Stimulated activated CD4-positive, alpha-beta T cell treated with anti-CD3 and anti-CD28 coated beads, Interleukin-1b, Interleukin-23, amount 100 ng/mL, for 1 hour (primary cell): ENCODE results near the gene PUSL1.

Source experiments
- DNase-seq, 2 donors: peaks; one replicate each; pipeline ENCODE4 v3.0.0-alpha.2; 2020; ENCODE audit warnings: low read depth in 2 of 2

Gene PUSL1, protein sequence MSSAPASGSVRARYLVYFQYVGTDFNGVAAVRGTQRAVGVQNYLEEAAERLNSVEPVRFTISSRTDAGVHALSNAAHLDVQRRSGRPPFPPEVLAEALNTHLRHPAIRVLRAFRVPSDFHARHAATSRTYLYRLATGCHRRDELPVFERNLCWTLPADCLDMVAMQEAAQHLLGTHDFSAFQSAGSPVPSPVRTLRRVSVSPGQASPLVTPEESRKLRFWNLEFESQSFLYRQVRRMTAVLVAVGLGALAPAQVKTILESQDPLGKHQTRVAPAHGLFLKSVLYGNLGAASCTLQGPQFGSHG

DNA sequence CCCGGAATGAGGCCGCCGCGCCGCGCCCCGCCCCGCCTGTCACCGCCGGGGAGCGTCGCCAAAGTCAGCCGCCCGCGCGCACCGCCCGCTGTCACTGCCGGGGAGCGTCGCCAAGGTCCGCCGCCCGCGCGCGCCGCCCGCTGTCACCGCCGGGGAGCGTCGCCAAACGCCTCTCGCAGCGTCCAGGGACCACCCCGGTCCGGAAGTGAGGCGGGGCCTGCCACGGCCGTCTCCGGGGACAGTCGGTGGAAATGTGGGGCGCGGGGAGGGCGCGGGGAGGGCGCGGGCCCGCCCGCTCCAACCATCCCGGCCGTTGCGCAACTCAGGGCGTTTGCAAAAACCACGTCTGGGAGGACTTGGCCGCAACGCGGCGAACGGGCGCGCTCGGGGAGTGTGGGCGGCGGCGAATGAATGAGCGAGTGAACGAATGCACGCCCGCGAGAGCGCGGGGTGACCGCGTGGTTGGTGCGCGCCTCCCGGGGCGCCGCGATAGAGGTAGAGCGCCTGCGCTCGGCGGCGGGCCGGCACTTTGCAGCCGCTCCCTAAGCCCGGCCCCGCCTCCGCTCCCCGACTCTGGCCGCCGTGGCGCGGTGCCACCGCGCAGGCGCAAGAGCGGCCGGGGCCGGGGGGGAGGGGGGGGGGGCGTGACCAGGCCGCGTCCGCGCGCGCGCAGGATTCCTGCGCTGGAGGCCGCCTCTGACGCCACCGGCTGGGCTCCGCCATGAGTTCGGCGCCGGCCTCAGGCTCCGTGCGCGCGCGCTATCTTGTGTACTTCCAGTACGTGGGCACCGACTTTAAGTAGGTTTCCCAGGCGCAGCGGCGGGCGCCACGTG is at the start of gene PUSL1, which contains the start of gene ACAP3:
Gene PUSL1, plus strand, starts transcription at position 675 of the 833 bp plus-strand sequence. Its CDS starts 47 bp downstream, at position 722.
Gene ACAP3, minus strand, starts transcription at position 8 of the 833 bp plus-strand sequence. CDS start 115 bp downstream, outside the sequence.
- peak; percentile 64 to 77 for DNase-seq

DNA sequence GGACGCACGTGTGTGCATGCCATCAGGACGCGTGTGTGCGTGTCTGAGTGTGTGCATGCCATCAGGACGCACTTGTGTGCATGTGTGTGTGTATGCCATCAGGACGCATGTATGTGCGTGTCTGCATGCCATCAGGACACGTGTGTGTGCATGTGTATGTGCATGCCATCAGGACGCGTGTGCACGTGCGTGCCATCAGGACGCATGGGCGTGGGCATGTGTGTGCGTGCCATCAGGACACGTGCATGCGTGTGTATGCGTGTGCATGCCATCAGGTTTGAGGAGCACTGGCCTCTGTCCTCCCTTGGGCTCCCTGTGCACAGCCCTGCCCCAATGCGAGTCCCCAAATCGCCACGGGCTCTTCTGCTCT is 49.3 kb upstream of the PUSL1 start:
- no peak for DNase-seq

DNA sequence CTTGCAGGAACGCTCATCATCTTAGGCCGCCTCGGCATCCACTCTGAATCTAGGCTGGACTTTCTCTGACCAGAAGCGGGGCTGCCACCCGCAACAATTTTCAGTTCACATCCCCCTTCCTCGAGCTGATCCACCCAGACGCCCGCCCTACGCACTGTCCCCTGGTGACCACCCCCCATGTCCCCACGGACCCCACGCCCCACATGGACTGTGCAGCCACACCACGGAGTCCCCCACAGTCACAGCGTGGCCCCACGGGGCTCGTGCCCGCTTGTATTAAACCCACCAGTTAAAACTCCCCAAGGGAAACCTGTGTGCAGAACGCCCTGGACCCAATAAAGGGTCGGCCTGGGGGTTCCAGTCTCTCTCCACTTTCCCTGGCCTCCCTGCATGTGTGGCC is 48.9 kb upstream of the PUSL1 start:
- no peak for DNase-seq

DNA sequence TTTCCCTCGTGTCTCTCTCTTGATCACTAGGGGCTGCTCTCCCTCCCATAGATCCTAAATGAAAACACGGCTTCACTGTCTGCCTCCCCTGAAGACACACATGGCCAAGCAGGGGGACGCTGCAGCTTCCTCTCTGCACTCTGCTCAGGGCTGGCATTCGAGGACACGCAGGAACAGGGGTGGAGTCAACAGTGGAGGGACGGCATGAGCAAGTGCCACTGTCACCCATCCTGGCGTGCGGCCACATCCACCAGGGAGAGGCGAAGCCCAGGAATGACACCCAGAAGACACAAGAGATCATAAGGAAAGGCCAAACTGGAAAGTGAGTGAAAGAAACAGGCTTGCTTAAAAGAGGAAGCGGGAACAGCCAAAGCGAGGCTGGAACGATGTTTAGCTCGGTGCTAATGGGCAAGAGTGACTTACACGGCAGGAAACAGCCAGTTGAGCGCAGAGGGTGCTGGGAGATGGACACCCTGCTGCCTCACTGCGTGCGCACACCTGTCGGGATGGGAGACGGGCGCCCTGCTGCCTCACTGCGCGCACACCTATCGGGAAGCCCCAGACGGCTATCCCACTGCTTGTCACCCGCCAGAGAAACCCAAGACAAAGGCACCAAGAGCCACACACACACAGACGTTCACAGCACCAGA is 48.3 kb upstream of the PUSL1 start:
- DNase-seq = no peak

DNA sequence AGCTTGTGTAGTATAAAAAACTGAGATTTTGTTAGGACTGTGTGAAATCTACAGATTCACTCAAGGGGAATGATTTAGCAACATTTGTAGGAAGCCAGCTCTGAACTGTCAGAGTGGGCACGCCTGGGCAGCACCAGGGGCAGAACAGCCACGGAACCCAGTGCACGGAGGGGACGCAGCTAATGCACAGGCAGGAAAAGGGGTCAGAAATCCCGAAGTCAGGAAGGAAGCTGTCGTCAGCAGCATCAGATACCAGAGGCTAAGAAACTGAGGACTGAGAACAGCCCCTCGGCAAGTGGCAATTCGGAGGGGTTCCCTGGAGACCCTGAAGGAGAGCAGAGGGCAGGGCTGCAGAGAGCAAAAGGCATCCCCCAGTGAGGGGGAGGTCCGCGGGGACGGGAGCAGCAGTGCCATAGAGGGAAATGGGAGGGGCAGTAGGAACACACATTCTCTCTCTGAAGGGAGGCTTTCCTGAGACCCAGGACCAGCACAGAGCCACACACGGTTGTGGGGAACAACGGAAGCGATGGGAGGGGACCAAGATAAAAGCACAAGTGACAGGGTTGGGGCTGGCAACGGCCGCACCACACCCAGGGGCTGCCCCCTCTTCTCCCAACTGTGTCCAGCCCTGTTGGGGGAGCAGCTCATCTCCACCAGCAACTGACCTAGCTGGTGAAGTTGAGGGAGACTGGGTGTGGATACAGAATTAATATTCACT is 47.4 kb upstream of the PUSL1 start:
- no peak for DNase-seq

DNA sequence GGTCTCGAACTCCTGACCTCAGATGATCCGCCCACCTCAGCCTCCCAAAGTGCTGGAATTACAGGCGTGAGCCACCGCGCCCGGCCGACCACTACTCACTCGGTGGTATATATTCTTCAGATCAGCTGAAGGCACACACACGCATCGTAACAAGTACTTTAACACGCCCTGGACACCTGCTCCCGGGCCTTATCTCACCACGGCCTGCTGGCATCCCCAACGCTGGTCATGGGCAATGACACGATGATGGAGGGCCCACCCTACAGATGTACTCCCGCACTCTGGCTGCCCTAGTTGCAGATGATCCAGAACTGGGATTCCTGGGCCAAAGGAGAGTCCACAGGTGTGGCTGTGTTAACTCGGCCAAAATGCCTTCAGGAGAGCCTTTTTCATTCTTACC is 46.3 kb upstream of the PUSL1 start:
- DNase-seq = no peak

DNA sequence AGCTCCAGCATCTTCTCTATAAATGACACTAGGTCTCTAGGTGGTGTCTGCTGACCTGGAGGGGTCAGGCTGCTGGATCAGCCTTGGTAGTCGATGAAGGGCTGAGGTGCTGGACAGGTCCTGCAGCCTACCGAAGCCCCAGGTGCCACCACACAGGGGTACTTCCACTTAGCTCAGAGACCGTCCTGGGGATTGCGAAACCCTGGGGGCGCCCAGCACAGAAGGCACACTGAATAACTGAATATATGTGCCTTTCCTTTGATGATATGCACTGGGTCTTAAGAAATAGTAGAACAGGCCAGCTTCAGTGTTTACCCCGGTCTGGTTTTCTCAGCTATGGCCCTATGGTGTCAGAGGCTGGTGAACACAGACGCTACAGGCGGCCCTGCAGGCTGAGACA is 45.6 kb upstream of the PUSL1 start:
- no peak for DNase-seq

DNA sequence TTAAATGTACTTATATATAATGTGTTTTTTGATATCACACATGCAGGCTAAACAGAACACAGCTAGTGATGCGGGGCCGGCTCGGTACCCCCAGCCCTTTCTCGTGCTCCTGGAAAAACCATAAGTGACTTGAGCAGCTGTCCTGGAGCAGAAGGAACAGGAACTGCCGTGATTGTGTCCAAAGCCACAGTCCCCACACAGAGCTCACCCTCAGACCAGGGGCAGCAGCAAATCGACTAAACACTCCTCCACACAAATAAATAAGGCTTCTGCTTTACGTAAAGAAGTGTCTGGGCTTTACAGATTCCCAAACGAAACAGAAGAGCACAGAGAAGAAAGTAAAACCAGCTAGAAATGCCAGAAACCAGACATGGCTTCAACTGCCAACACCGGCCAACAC is 44.4 kb upstream of the PUSL1 start:
- DNase-seq = no peak

DNA sequence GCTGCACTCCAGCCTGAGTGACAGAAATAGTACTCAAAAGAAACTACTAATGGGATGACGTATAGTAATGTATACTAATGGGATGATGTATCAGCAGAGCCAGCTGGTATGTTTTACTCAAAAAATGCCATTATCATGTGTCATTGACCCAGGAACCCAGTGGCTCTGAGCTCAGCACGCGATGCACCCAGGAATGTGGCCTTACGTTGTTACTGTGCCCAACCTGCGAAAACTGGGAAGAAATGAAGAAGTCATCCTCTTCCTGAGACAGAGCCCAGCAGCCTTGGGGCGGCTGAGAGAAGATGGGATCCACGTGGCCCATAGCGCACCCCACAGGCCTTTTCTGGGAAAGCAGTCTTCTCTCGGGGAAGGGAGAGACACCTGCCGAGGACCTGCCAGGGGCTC is 43.5 kb upstream of the PUSL1 start:
- DNase-seq = no peak

DNA sequence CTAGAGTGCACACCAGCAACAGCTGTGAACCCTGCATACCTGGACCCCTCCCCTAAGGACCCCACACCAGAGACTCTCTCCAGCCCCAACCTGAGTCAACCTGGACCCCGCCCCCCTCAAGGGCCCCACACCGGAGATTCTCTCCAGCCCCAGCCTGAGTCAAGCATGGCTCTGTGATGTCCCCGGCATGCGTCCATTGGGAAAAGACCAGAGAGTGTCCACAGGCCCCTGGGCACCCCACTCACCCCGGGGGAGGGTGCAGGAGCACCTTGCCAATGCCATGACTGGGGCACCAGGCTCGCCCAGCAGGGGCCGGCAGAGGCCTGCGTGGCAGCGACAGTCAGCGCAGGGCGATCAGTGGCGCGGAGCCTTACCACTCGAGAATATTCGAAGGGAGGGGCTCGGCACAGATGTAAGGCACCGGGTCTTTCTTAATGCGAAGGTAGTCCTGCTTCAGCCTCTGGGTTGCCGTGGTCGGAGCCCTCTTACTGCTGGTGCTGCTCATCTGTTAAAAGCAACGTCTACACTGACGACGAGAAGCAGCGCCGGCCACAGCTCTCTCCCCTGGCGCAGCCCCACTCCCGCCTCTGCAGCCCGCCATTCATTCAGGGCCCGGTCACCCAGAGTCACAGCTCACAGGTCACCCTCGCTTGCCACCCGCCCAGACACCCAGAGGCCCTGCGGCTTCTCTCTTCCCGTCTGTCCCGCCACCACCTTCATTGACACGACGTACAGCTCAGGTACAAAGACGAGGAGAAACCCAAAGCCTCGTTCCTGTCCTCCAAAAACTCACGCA is 40.7 kb upstream of the PUSL1 start:
- DNase-seq = no peak

DNA sequence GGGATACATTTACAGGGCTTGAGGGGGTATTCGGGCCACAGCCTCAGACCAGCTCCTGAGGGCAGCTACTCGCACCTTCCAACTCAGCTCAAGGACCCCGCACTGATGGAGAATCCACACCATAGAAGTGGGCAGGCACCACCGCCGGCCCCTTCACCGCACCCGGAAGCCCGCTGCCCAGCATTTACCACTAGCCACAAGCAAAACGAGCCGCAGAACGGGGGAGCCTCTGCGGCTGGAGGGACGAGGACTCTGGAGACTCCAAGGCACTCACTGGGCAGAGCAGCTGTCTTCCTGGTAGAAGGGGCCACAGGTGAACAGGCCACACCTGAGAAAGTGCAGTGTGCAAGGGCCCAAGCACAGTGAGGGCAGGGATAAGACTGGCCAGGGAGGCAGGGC is 40.1 kb upstream of the PUSL1 start:
- no peak for DNase-seq

DNA sequence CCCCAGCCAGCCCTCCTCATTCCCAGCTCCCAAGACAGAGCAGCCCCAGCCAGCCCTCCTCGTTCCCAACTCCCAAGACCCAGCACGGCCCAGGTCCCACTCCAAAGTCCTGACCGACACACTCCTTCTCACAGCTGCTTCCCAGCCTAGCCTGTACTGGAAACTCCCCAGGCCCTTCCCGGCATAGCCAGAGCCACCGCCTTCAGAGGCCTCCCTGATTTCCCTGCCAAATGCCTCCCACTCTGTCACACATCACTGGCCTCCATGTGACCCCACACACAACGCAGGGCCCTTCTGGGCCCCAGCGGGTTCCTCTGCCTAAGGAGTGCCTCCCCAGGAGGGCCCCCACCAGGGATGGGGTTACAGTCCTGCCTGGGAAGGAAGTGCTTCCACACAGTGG is 37.6 kb upstream of the PUSL1 start:
- DNase-seq = no peak

DNA sequence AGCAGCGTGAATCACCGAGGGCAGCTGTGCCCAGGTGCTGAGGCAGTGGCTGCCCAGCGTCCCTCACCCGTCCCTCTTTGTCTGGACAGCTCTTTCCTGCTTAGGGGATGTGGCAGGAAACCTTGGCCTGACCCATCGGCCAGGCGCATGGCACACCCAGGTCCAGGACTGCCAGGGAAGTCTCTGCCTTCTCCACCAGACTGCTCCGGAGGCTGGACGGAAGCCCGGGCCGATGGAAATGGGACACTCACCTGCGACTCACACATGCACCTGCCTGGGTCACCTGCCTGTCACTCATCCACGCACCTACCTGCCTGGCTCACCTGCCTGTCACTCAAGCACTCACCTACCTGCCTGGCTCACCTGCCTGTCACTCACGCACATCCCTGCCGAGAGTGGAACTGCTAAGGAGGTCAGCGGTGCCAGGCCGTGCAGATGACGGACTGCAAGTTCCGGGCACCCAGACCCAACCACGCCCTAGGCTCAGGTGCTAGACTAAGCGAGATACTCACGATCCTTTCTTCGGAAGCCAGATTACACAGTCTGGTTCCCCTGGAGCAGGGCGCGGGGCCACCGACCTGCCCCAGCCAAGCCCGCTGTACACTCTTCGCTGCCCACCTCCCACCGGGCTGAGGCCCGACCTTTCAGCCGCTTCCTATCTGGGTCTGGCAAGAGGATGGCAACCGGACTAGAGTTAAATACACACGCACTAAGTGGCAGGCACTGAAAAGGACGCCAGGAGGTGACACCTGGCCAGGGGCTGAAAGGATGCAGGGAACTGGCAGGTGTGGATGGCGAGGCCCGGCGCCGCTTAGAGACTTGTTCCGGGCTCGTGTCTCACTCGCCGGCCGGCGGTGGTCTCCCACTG is 35.8 kb upstream of the PUSL1 start:
- no peak for DNase-seq

DNA sequence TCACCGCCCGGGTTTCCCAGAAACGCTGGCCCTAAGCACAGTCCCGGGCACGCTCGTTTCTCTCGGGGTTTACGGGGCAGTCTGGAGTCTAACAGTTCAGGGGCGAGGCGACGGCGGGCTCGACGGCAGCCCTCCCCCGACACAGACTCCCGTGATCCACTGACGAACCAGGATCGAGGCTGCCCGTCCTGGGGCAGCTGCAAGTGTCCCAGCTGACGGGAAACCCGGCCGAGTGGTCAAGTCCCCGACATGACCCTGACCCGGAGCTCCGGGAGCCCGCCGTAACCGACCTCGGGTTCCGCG is 35.2 kb upstream of the PUSL1 start:
- DNase-seq = no peak

DNA sequence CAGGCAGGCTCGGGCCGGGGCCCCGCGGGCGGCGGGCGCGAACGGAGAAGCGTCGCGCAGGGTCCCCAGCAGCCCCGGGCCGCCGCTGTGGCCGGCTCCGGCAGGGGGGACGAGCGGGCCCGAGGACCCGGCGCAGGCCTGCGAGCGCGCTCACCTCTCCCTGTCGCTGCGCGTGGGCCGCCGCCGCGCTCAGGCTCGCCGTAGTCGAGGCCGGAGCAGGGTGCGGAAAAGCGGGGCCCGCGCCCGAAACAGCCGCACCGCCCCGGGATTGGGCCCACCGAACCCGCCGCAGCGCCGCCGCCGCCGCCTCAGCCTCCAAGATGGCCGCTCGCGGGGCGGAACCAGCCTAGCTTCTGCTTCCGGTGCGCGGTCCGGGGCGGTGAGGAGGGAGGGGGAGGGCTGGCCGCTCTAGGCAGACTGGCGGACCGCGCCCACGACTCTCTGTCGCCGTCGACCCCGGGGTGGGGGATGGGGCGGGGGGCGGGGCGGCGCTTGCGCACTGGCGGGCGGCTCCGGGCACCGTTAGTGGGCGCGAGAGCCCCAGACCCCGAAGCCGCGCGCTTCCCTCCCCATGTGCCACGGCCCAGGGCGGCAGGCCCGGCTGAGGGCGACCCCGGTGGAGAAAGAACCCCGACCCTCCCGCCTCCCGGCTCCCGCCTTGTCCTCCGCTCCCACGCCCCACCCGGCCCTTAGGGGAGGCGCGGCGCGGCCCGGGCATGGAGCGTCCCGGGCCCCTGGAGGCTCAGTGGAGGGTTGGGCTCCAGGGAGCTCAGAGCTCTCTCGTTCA is 34.7 kb upstream of the PUSL1 start, which contains the start of gene UBE2J2:
Gene UBE2J2, minus strand, starts transcription at position 343 of the 787 bp plus-strand sequence. CDS start 5,862 bp downstream, outside the sequence.
- peak; percentile 86 for DNase-seq

DNA sequence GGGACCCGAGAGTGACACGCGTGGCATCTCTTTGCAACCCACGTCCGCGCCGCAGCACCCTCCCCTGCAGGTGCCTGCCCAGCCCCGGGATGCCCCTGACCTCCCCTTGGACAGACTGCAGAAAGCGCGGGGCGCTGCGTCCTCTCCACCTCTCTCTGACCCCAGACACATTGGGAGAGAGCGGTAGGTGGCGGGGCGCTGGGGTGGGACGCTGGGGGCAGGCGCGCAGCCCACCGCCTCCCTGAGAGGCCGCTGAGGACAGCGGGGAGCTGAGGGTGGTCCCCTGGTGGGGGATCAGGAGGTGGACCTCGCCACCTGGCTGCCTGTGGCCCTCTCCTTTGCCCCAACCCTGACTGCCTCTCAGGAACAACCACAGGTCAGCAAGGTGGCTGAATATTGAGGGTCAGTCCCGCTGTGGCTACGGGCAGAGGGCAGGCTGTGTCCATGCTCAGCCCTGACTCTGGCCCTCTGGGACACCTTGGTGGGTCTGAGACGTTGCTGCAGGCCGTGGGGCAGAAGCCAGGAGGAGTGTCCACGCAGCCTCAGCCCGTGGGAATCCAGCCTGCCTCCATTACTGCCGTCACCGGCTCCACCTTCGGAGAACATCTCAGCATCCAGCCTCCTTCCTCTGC is 34.0 kb upstream of the PUSL1 start:
- DNase-seq = no peak

DNA sequence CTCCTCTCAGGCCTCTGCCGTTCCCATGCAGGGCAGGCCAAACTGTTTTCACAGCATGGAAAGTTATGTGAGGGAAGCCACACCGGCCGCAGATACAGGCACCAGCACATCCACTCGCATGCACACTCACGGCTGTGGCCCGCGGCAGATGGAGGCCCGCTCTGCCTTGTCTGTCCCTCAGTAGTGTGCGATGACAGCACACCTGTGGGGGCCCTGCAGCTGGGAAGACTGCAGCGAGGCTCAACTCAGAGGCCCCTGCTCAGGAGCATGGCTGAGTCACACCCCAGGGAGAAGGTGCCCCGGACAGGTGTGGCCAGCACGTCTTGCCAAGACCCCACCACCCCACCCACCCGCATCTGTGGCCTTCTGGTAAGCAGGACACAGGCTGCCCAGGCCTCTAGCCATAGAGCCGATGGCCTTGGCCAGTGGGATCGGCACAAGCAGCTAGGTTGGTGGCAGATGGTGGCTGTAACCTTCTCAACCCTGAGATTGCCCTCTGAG is 33.4 kb upstream of the PUSL1 start:
- no peak for DNase-seq

DNA sequence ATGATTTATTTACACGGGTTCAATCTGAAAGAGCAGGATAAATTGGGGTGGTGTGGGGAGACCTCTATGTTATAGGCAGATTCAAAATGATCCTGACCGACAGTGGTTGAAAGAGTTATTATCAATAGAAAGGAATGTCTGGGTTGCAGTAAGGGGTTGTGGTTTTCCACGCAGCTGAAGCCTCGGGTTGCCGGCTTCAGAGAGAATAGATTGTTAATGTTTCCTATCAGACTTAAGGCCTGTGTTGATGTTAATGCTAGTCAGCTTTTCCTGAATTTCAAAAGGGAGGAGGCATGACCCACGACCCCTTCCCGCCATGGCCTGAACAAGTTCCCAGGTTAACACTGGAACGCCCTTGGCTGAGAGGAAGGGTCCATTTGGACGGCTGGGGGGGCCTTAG is 32.6 kb upstream of the PUSL1 start:
- no peak for DNase-seq

DNA sequence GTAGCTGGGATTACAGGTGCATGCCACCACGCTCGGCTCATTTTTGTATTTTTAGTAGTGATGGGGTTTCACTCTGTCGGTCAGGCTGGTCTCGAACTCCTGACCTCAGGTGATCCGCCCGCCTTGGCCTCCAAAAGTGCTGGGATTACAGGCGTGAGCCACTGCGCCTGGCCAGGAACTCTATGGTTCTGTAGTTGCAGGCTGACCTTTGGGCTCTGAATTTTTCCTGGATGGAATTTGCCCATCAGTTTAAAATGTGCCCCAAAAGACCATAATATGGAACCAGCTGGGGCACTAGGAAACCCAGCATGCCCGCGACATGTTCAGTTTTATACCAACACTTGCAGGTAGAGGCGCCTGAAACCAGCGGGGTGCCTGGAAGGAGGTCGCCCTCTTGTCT is 29.8 kb upstream of the PUSL1 start:
- DNase-seq = no peak
